ENCODE measurements around the gene NSUN6.

NSUN6 gene

DNA sequence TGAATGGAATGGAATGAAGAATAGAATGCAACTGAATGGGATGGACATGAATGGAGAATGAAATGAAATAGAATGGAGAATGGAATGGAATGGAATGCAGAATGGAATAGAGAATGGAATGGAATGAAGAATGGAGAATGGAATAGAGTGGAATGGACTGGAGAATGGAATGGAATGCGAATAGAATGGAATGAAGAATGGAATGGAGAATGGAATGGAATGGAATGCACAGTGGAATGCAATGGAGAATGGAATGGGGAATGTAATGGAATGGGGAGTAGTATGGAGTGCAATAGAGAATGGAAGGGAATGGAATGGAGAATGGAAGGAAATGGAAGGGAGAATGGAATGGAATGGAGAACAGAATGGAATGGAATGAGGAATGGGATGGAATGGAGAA is 93.4 kb downstream of the NSUN6 start:
- DNase-seq = no peak

DNA sequence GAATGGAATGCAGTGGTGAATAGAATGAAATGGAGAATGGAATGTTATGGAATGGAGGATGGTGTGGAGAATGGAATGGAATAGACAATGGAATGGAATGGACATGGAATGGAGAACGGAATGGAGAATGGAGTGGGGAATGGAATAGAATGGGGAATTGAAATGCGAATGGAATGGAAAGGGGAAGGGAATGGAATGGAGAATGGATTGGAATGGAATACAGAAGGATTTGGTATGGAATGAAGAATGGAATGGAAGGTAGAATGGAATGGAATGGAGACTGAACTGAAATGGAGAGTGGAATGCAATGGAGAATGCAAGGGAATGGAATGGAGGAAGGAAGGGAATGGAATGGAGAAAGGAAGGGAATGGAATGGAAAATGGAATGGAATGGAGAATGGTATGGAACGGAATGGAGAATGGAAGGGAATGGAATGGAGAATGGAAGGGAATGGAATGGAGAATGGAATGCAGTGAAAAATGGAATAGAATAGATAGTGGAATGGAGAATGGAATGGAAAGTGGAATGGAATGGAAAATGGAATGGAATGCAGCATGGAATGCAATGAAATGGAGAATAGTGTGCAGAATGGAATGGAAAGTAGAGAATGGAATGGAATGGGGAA is 94.8 kb downstream of the NSUN6 start:
- no peak for DNase-seq

DNA sequence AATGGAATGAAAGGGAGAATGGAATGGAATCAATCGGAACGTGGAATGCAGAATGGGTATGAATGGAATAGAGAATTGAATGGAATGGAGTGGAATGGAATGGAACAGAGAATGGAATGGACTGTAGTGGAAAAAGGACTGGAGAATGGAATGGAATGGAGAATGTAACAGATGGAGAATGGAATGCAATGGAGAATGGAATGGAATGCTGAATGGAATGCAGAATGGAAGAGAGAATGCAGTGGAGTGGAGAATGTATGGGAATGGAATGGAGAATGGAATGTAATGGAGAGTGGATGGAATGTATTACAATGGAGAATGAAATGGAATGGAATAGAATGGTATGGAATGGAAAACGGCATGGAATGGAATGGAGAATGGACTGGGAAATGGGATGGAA is 96.9 kb downstream of the NSUN6 start:
- DNase-seq = no peak

DNA sequence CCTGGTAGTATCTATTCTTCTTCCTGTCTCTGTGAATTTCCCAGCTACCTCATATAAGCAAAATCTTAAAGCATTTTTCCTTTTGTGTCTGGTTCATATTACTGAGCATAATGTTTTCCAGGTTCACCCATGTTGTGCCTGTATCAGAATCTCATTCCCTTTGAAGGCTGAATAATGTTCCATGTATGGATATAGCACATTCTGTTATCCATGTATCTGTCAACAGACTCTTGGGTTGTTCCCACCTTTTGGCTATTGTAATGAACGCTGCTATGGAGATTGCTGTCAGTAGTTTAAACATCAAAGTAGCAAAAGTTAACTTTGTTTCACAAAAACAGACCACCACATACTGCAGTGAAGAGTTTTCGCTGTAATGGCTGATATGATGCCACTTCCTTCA is 99.9 kb downstream of the NSUN6 start:
- DNase-seq = no peak

DNA sequence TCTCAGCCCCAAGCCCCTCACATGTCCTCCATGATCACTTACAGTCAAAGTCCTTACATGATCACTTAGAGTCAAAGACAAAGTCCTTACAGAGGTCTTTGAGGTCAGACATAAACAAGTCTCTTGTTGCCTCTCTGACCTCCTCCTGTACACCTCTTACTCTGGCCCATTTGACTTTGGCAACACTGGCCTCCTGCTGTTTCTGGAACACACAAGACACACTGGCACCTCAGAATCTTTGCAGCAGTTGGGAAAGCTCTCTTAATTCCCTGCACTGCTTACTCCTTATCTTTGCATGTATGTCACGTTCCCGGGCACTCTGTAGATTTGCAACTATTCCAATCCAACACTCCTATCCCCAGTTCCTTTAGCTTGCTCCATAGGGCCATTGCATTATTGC is 102.3 kb downstream of the NSUN6 start:
- no peak for DNase-seq

DNA sequence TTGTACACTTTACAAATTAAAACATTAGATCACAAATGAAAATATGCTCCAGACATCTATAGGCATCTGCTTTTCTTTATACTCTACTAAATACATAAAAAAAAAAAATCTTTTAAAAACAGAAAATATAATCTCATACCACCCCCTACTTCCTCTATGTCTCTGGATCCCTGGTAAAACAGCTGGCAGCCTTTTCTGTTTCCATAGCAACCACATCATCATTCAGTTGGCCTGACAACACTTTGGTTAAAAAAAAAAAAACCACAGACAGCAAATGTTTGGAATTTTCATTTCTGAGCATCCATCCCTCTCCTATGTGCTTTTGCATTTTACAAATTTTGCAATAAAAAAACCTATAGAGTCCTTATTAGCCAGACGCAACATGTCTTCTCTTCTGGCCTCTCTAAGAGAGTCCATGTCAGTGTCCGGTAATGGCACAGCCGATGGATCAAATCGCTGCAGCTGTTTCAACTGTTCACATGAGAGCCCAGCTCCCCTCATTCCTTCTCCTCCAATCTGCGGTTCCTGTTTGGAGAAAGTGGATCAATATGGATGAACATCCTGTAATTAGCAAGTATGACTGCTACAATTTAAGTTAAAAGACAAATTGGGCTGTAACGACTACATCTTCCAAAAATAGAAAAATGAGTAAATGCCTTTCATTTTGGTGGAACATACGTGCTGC is 105.6 kb downstream of the NSUN6 start:
- no peak for DNase-seq

DNA sequence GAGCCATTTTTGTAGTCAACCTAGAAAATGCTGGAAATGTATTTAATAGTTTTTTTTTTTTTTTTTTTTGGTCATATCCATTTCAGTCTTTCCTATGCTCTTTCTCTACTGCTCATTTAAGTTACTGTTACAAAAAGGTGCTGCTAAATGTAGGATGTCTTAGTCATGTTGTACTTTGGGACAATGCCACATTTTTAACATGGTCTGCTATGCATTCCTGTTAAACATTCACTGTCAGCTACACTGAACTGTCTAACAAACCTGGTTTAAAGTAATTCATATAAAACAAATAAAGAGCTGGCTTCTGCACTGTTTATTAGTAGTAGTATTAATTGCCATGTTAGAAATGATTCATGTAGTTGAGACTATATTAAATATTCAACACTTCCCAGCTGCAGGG is 108.6 kb downstream of the NSUN6 start:
- DNase-seq = no peak

DNA sequence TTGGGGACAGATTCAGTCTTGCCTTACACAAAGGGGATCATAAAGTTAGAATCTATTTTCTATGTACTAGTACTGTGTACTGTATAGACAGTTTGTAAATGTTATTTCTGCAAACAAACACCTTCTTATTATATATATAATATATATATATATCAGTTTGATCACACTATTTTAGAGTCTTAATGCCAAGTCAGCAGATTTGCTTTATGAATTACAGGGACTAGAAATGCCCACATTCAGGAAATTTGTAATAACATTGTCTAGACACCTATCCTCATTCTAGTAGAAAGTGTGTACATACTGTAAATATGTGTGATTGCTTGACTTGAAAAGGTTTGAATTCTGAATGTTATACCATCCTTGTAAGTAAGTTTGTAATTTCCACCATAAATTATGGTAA is 111.2 kb downstream of the NSUN6 start:
- DNase-seq = no peak

DNA sequence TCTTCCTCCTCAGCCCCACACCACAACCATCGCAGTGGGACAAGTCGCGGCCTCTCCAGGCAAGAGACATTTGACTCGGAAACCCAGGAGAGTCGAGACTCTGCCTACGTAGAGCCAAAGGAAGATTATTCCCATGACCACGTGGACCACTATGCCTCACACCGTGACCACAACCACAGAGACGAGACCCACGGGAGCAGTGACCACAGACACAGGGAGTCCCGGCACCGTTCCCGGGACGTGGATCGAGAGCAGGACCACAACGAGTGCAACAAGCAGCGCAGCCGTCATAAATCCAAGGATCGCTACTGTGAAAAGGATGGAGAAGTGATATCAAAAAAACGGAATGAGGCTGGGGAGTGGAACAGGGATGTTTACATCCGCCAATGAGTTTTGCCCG is 112.1 kb downstream of the NSUN6 start:
- DNase-seq = no peak

DNA sequence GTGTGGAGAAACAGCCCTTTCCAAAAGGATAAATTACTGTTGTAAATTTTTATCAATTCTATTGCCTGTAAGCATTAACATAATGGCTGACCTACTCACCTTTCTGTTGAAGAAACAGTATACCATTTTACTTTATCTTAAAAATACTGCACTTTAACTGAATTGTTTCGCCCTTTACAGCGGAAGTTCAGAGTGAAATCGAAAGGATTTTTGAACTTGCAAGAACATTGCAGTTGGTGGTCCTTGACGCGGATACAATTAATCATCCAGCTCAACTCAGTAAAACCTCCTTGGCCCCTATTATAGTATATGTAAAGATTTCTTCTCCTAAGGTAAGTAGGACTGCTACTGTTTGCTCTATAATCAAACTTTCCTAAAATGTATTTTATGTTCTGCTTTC is 117.5 kb downstream of the NSUN6 start:
- no peak for DNase-seq

DNA sequence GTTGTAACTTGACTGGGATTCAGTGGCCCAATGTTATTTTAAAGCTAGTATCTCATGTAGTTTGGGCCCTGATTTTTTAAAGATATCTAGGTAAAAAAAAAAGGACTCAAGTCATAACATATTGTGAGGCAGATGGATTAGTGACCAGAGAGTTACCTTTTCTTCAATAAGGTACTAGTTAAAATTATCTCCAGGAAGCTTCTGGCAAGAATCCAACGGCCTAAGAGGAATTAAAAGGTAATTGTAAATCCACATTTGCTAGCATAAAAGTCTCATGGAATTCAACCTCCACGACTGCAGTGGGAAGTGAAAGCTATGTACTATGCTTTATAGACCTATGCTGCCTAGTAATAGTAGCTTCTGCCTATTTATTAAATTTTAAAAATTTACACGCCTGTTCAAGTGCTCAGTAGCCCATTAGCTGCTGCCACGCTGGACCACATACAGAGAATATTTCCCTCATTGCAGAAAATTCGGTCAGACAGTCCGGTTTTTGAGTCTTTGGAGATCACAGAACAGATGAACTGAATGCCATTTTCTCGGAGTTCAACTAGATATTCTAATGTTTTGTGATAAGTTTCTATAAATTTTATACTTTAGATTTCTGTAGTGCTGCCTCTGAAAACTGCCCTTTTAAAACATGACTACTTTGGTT is 118.4 kb downstream of the NSUN6 start:
- DNase-seq = no peak

DNA sequence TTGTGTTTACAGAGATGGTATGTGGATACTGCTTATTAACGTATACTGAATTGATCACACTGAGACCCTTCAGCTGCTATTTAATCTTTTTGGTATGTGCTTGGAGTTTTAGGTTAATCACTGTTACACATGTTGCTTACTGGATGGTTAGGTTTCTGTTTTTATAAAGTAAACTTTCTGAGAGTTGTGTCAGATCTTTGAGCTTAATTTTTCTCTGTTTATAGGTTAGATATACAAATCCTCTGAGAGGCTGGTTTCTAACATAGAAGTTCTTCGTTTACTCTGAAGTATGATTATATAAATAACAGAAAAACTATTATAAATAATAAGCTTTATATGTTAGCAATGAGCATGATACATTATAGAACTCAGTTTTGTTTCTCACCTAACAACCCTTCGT is 123.1 kb downstream of the NSUN6 start:
- no peak for DNase-seq

DNA sequence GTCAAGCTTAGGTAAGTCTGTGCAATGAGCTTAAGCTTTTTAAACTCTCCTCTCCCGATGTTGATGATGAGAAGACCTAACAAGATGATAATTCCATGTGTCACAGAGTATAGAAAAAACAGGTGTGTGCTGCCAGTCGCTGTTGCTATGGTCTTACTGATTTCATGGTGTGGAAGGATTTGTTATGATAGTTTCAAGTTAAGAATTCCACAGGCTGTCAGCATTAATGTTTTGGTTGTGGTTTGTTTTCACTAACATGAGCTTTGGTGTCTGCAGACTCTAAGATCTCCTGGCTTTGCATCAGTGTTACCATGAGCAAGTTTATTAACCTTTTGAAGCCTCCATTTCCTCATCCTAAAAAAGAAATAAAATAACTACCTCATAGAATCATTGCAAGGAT is 123.7 kb downstream of the NSUN6 start:
- DNase-seq = no peak

DNA sequence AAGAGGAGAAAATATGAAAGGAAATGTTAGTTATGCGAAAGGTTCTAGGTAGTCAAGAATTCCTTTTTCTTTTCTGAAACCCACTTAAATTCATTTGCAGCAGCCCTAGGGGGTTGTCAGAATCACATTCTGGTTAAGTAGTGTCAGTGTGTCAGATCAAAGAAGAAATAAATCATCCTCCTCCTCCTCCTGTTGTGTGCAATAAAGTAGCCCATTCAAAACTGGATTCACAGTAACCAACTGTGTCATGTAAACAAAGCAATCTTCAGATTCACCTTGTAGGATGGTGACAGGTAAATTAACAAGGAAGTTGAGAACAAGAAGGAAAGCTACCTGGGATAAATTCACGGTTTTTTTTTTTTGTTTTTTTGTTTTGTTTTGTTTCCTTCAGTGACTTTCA is 127.5 kb downstream of the NSUN6 start:
- no peak for DNase-seq

DNA sequence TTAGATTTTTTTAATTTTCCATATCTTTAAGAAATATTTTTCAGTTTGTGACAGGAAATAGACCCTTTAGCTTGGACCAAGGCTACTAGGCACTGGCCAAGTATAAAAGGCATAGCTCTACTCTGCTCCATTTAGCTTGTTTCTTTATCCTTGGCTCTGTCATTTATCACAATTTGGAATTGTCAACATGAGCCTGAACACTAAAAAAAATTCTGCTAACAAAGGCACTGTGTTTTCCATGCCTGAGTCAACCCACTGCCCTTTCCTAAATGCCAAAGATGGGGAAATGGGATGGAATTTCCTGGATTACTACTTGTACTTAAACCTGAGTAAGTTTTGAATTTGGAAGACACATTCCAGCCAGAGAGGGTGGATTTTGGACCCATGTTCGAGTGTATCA is 128.4 kb downstream of the NSUN6 start:
- no peak for DNase-seq

DNA sequence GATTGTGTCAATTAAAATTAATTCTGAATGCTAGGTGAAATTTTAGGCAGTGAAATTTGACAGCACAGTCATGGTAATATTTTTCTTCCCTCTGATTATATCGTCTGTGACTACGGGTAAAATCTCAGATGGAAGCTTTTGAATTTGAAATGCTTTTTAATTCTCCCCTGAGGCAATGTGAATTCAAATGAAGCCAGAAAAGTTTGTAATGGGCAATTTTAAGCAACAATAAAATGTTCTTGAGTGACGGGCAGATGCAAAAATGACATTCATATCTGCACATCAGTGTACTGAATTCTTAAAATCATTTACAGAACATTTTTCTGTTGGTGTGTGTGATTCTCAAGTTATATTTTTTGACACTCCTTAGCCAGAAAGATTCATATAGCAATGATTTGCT is 134.5 kb downstream of the NSUN6 start:
- no peak for DNase-seq

DNA sequence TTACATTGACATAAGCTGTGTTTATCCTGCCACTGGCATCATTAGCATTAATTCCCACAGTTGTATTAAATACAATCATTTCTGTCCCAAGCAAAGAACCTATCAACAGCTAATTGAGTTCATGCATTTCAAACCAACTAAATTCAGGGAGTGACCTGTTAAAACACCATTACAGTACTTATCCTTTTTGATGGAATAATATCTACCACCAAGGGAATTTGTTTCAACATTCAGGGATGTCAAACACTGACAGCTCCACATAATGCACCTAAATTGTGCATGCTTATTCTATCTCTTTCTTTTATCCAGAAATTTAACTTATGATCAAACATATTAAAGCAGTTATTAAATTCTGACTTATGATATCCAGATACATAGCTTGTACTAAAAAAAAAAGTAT is 136.8 kb downstream of the NSUN6 start:
- no peak for DNase-seq

DNA sequence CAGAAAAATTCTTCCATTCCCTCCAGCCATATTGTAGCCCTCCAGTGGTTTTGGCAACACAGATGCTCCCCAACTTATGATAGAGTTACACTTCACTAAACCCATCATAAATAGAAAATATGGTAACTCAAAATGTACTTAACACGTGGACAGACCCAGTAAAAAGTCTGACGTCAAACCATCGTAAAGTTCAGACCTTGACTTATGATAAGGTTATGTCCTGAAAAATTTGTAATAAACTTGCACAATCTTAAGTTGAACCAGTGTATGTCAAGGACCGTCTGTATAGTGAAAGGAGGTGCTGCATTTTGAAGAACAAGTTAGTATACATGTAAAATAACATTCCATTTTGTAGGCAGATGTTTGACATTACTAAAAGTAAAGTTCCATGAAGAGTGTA is 142.8 kb downstream of the NSUN6 start:
- DNase-seq = no peak

DNA sequence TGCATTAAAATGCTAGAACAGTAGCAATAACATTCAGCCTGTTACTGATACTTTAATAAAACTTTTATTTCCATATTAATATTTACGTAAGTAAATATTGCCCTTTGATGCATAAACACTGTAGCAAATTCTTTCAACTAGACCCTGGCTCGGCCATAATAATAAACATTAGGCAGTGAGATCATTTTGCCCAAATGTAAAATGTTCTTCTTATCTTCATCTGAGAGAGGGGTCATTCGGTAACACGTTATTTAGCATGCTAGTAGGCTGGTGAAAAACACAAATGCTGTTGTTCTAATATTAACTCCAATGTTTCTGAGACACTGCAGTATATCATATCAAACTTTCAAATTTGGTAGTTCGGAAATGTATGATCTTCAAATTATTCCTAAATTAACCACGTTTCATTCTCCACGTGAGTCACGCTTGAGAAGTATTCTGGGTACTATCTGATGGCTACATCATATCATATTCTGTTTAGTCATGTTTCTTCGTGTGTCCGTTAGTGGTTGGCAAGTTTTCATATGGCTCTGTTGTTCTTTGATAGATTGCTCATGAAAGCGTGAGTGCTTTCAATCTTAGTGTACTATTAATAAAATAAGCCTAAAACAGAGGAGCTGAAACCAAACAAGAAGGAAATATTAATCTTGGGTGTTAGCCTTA is 145.8 kb downstream of the NSUN6 start:
- DNase-seq = peak; percentile 56

DNA sequence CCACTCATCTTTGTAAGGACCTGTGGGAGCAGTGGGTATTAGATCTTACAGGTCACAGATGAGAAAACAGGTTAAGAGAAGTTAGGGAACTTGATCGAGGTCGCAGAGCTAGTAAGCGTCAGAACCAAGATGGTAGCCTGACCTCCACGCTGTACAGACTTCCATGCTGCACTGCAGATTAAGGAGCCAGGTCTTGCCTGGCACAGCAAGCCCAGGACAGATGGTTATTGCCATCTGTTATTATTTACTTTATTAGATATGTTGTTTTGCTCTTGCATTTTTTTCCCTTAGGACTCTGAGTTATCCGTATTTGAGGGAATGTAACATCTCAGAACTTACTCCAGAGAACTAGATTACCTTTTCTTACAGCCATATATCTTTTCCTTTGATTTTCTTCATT is 147.2 kb downstream of the NSUN6 start:
- no peak for DNase-seq

DNA sequence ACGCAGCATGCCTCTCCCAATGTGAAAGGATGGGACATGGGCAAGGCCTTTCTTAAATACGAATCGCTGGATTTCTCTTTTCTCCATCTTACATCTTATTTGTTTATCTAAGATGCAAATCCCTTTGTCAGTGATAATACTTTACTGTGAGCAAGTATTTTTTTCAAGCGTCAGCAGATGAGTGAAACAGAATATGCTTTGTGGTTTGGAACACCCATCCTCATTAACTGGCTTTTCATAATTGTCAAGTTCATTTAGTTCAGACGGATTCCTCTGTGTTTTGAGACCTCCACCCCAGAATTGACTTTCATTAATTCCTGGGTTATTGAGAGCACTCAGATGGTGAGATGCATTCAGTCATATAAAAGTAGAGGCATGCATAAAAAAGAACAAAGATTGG is 149.8 kb downstream of the NSUN6 start:
- peak; percentile 16 for DNase-seq

DNA sequence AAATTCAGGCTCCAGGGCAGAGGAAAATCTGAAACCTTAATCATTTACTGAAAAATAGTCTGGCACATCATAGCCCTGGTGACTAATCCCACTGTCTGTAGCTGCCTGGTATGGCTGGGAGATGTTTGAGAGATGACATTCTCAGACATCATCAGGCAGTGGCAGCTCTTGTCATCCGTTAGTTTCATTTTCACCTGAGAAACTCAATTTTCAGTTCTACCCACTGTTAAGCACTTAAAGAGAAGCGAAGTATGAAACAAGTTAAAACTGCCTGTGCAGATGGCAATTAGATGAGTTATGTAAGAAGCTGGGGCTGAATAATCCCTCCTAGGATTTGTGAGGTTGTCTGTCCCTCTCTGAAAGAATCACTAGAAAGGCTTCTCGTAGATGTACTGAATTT is 150.2 kb downstream of the NSUN6 start:
- DNase-seq = no peak

DNA sequence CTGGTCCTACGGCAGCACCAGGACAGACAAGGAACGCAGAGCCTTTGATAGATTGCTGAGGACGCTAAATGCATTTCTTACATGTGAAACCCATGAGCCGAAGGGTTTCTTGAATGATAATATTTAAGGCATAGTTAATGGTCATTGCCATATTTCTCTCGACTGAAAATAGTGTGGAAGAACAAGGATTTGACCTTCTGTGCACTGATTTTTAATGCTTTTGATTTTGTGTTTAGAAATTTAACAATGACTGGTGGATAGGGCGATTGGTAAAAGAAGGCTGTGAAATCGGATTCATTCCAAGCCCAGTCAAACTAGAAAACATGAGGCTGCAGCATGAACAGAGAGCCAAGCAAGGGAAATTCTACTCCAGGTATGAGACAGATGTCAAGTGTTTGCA is 150.8 kb downstream of the NSUN6 start:
- peak; percentile 2 for DNase-seq

DNA sequence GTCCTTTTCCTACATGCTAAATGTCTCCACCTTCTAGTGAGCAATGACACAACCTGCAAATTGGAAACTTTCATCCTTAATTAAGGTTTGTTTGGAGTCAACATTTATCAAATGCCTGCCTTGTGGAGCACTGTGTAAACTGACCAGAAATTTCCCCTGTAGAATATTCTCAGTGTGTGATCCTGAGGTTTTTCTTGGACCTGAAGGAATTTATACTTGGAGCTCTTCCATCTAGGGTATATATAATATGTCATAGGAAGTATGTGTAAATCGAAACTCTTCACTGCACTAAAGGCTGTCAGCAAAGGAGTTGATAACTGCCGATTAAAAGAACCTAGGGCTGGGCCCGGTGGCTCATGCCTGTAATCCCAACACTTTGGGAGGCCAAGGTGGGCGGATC is 152.4 kb downstream of the NSUN6 start:
- no peak for DNase-seq
